SH-SY5Y (cell line): Measurements from ENCODE around the gene TBK1.

Source experiments
- GATA2 ChIP-seq: IDR thresholded peaks from 2 replicates; pipeline ENCODE4 v1.6.1; 2011; ENCODE audit warnings: mild to moderate bottlenecking, low read depth, low read length
- GATA3 ChIP-seq: IDR thresholded peaks from 2 replicates; pipeline ENCODE4 v1.6.1; 2011; ENCODE audit warnings: low read depth, mild to moderate bottlenecking, low read length, moderate library complexity

GRCh38 chr12:64450711-64451486 lies 1.0 kb upstream of the TBK1 start:
- TF ChIP-seq GATA2 (no peak), GATA3 (no peak)
